GM21367 (cell line): ENCODE data around the gene TBC1D14.

Source experiments
- ATAC-seq: cut with Tn5 transposase; IDR thresholded peaks from one replicate; pipeline ENCODE4 v1.9.1; 2021; ENCODE audit not compliant: unreplicated experiment

The TBC1D14 gene

GRCh38 chr4:7054106-7054880 lies 144.7 kb downstream of the TBC1D14 start:
- no peak for ATAC-seq

GRCh38 chr4:7055111-7055989 lies 145.7 kb downstream of the TBC1D14 start:
- no peak for ATAC-seq

- ATAC-seq: no peak
Observed at GRCh38 chr4:7055990-7056325, 146.3 kb downstream of the TBC1D14 start.

- peak; percentile 12 for ATAC-seq
Observed at GRCh38 chr4:7058792-7059191, 149.2 kb downstream of the TBC1D14 start.

GRCh38 chr4:7059662-7060061 lies 150.0 kb downstream of the TBC1D14 start:
- no peak for ATAC-seq

- no peak for ATAC-seq
Observed at GRCh38 chr4:7060346-7061150, 150.9 kb downstream of the TBC1D14 start.

- ATAC-seq: no peak
Observed at GRCh38 chr4:7061815-7062214, 152.2 kb downstream of the TBC1D14 start.

GRCh38 chr4:7062816-7063215 lies 153.2 kb downstream of the TBC1D14 start:
- ATAC-seq: no peak

GRCh38 chr4:7063362-7063761 lies 153.7 kb downstream of the TBC1D14 start:
- ATAC-seq: no peak

- ATAC-seq: no peak
Observed at GRCh38 chr4:7066006-7066405, 156.4 kb downstream of the TBC1D14 start.

GRCh38 chr4:7066493-7066892 lies 156.9 kb downstream of the TBC1D14 start:
- no peak for ATAC-seq

GRCh38 chr4:7067126-7067451 lies 157.5 kb downstream of the TBC1D14 start:
- no peak for ATAC-seq

- ATAC-seq: peak; percentile 88
Observed at GRCh38 chr4:7067452-7068278, 158.0 kb downstream of the TBC1D14 start, which contains the start of gene GRPEL1. GRPEL1 (minus strand) TSS chr4:7068064; CDS start chr4:7068032, 32 bp downstream.

GRCh38 chr4:7068279-7068842 lies 158.7 kb downstream of the TBC1D14 start:
- ATAC-seq: no peak

GRCh38 chr4:7068883-7069282 lies 159.3 kb downstream of the TBC1D14 start:
- no peak for ATAC-seq

- peak; percentile 34 for ATAC-seq
Observed at GRCh38 chr4:7070729-7071511, 161.3 kb downstream of the TBC1D14 start.

GRCh38 chr4:7073059-7073458 lies 163.4 kb downstream of the TBC1D14 start:
- ATAC-seq: no peak

GRCh38 chr4:7073526-7074390 lies 164.1 kb downstream of the TBC1D14 start:
- ATAC-seq: no peak
